ENCODE results near the gene JAZF1.

Gene JAZF1

DNA sequence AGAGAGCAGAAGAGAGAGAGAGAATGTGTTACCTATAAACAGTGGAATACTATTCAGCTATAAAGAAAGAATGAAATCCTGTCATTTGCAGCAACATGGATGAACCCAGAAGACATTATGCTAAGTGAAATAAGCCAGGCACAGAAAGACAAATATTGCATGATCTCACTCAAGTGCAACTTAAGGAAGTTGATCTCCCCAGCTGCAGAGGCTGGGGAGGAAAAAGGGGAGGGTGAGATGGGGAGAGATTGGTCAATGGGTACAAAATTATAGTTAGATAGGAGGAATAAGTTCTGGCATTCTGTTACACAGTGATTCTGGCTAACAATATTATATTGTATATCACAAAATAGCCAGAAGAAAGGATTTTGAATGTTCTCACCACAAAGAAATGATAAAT lies 11.2 kb upstream of the JAZF1 start:
- no peak for ATAC-seq
- DNase-seq: no peak

- DNase-seq (no peak), ATAC-seq (no peak)
Observed at GRCh38 chr7:28191184-28191583, 10.6 kb upstream of the JAZF1 start.

DNA sequence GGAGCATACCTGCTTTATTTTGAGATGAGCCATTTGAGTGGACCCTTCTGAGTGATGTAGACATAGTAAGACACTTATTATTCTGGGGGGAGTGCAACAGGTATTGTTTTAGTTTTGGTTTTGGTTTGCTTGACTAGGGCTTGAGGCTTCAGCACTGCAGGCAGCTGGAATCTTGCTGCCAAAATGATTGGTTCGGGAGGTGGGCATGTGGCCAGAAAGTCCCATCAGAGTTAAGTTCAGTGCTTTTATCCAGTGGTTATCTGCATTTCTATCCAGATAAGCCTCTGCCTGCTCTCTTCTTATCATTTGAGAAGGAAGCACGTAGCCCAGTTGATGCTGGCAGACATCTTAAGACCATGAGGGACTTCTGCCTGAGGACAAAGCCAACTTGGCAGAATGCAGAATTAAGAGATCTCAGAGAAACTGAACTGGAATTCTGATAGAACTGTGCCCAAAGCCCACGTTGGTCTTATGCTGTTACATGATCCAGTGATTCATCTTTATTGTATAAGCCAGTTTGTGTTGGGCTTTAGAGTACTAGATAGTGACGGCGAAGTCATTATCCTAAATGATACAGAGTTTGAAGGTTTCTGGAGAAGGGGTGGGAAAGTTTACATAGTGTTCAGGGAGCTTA lies 9.6 kb upstream of the JAZF1 start:
- ATAC-seq (no peak), DNase-seq (no peak)

GRCh38 chr7:28187012-28187411 lies 6.4 kb upstream of the JAZF1 start:
- no peak for DNase-seq
- ATAC-seq: no peak

DNA sequence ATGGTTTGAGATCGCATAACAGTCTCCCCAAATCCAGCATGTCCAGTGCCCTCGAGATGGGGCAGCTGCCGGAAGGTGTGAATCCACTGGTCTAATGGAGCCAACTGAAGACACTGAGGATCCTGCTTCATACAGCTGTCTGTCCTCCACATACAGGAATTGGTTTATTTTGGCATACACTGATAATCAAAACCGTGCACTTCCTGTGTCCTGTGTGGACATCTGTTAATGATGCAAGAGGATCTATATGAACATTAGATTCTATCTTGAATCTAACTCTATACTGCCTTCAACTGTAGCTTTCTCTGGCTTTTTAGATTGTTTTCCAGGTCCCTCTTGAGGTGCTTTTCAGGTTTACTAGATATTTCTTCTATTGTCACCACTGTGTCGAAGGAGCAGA lies 3.0 kb upstream of the JAZF1 start:
- DNase-seq: no peak
- ATAC-seq: no peak

DNA sequence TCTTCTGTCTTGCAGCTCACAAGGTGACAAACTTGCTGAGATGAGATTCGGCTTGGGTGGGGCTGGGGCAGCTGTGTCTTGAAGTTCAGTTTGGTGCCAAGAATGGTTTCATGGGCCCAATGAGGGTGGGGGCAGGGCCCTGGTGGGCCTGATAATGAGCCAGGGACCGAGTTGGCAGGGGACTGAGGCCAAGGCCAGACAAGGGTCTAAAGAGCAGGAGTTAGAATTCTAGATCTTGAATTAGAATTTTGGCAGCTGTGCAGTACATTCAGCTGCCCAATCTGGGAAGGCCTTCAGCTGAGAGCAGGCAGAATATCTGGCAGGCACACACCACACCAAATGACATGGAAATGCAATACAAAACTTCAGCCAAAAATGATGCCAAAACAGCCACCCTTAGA lies 1.5 kb upstream of the JAZF1 start:
- no peak for DNase-seq
- ATAC-seq: no peak

- no peak for DNase-seq
- ATAC-seq: no peak
Observed at GRCh38 chr7:28181416-28181815, 821 bp upstream of the JAZF1 start.

DNA sequence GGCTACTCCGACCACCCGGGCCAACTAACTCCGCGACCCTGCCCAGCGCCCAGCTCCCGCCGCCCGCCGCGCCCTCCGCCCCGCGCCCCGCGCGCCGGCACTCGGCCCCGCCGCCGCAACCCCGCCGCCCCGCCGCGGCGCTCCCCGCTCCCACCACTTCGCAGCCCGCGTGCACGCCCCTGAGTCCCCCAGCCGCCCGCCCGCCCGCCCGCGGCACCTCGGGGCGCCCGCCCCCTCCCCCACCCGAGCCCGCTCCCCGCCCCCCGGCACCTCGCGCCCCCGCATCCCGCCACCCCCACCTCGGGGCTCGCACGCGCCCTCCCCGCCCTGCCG lies 598 bp downstream of the JAZF1 start:
- DNase-seq (no peak), ATAC-seq (no peak)

- ATAC-seq (peak; percentile 62), DNase-seq (peak; percentile 75)
Observed at GRCh38 chr7:28179120-28180030, 1.2 kb downstream of the JAZF1 start.

DNA sequence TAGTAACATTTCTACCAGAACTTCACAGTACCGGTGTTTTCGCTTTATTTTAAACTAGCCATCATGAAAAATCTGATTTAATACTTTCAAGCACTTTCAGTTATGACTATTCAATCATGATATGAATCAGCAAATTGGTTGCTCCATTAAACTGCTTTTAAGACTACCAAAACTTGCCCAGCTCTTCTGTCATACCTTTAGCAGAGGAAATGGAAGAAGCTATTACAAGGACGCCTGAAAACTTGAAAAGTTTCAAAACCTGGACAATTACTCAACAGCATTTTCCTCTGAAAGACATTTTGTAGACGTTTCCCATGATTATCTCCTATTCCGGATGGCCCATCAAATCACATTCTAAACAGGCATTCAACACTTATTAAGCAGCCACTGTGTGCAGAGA lies 2.0 kb downstream of the JAZF1 start:
- no peak for ATAC-seq

GRCh38 chr7:28177836-28178235 lies 2.8 kb downstream of the JAZF1 start:
- DNase-seq (no peak), ATAC-seq (no peak)

More for the DNA sequence above, 2.0 kb downstream of the JAZF1 start:
- no peak for DNase-seq

GRCh38 chr7:28176645-28177044 lies 4.0 kb downstream of the JAZF1 start:
- no peak for ATAC-seq
- no peak for DNase-seq

GRCh38 chr7:28176174-28176573 lies 4.4 kb downstream of the JAZF1 start:
- ATAC-seq: no peak
- peak; percentile 16 for DNase-seq

GRCh38 chr7:28174901-28175661 lies 5.5 kb downstream of the JAZF1 start:
- DNase-seq (no peak), ATAC-seq (no peak)

DNA sequence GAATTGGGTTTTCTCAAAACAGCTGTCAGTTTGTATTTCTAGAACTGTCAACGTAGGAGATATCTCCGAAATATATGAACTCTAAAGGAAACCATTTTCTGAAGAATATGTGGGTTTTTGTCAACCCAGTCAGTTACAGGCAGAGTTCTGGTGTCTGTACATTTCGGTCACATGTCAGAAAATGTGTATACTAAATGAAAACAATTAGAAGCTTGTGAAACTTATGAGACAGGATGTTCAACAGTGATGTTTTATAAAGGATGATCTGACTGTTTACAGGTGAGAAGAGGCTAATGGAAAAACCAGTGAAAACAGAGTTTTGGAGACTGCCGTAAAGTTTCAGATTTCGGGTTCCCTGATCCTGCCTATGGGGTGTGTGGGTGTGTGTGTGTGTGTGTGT lies 6.2 kb downstream of the JAZF1 start:
- ATAC-seq: no peak
- DNase-seq: no peak

DNA sequence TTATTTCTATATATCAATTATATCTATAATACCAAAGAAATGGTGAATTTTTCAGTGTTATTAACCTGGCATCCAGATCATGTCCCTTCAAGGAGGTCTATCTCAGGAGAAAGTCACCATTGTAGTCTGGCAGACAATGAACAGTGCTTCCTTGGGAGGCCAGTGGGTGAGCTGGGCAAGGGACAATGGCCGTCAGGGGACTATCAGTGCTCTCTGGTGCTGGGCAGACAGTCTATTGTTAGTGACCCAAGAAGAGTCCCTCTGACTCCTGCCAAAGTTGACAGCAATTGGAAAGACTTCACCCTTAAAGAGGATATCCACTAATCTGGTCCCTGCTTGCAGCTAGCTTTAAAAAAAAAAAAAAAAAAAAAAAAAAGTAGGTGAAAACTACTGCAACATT lies 7.1 kb downstream of the JAZF1 start:
- no peak for DNase-seq

DNA sequence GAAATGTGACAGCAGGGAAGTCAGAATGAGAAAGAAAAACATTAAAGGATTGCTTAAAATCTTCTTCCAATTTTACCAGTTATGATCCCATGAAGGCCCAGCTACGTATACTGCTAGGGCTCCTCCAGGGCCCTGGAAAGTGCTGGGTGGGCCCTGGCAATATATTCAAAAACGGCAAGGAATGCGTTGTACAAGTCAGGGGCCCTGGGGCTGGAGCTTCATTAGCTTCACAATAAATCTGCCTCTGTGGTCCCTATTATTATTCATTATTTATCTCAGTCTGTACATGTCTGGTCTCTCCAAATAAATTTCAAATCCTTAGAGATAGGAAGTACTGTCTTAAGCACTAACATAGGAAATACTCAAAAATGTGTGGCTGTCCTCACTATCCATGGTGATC lies 7.6 kb downstream of the JAZF1 start:
- DNase-seq (no peak), ATAC-seq (no peak)

More for the DNA sequence above, 7.1 kb downstream of the JAZF1 start:
- ATAC-seq: no peak

DNA sequence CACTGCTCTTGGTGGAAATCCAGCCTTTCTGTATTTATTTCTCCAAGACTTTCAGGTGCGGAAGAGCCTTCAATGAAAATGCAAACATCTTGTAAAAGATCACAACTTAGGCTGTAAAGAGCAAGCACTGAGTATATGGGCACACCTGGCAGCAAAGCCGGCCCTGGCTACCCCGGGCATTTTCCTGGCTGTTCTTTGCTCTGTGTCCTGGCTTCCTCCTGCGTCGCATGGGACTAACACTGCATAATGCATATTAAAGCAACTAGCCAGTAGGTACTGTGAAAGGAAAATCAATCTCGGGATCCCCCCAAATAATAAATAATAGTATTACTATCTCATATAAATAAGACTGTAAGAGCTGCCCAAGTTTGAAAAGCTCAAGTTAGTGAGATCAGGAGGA lies 9.9 kb downstream of the JAZF1 start:
- ATAC-seq (no peak), DNase-seq (no peak)

GRCh38 chr7:28169230-28169629 lies 11.4 kb downstream of the JAZF1 start:
- no peak for ATAC-seq
- DNase-seq: no peak

- DNase-seq (no peak), ATAC-seq (peak; percentile 56)
Observed at GRCh38 chr7:28168393-28169158, 12.0 kb downstream of the JAZF1 start.

- ATAC-seq: no peak
- no peak for DNase-seq
Observed at GRCh38 chr7:28166982-28167715, 13.4 kb downstream of the JAZF1 start.
